Fibroblast of peridontal ligament (primary cell): ENCODE data around the gene NUBP1.
"Not testable (repeated sequence)": the region's sequence is repeated elsewhere in the genome, so short reads cannot be mapped to it uniquely, and the experiment has no call there.

Experiments used
- DNase-seq: peaks from one replicate; pipeline ENCODE4 v3.0.0-alpha.2; 2010; ENCODE audit errors: extremely low read depth

Gene NUBP1

DNA sequence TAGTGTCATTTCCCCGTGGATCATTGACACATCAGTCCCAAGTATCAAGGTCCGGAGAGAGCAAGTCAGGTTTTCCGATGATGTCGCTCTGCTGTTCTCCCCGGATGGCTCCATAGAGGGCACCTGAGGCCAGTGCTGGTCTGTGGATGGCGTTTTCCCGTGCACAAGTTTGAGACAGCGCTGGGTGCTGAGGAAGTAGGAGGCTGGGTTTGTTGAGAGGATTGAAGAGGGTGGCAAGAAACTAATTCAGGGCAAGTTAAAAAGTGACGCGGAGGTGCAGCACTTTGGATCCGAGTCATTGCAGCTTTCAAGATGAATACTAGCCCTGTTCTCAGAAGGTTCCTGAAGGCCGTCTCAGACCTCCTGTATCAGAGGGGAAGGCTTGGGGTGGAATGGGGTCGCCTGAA, 7.7 kb downstream of the NUBP1 start:
- DNase-seq: no peak

DNA sequence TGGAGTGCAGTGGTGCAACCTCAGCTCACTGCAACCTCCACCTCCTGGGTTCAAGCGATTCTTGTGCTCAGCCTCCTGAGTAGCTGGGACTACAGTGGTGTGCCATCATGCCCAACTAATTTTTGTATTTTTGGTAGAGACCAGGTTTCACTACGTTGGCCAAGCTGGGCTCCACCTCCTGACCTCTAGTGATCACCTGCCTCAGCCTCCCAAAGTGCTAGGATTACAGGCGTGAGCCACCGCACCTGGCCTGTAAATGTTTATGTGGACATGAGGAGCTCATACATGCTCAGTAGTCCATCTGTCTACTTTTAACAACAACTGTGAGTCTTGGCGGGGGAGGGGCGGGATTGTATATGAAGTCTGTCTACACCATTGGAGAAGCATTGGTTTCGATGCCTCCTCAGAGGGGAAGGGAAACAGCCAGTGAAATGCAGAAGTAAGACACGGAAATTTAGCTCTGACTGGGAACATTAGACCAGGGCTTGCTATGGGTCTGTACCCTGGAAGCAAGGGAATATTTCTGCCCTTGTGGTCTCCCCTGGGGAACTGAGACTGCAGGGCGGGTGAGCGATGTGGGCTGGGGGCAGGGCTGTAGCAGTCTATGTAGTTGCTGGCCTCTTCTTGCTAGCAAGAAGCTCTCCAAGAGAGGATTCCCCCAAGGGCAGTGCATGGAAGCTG, 9.3 kb downstream of the NUBP1 start:
- no peak for DNase-seq

DNA sequence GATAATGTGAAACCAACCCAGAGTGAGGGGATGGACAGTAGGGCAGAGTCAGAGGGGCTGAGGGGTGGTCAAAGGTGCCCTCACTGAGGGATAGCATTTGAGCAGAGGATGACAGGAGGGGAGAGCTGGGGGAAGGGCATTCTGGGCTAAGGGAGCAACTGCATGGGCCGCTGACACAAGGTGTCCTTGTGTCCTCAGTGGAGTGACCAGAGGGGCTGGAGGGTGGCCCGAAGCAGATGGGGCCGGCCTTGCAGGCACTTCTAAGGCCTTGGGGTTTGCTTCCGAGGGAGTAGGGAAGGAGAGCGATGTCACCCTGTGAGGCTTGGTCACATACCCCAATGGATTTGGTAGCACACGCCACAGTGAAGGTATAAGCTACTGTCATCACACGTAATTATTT, 10.0 kb downstream of the NUBP1 start:
- no peak for DNase-seq

DNA sequence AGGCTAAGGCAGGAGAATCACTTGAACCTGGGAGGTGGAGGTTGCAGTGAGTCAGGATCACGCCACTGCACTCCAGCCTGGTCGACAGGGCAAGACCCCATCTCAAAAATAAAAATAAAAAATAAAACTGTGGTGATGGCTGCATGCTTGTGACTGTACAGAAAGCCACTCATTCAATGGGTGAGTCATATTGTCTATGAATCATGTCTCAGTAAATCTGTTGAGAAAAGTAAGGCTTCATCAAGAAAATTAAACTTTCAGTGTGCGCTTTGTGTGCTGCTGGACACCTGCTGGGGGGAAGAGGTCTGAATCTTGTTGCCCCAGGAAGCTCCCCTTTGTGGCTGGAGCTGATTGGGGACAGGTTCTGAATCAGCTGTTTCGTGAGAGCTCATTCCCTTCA, 11.3 kb downstream of the NUBP1 start:
- peak; percentile 61 for DNase-seq

DNA sequence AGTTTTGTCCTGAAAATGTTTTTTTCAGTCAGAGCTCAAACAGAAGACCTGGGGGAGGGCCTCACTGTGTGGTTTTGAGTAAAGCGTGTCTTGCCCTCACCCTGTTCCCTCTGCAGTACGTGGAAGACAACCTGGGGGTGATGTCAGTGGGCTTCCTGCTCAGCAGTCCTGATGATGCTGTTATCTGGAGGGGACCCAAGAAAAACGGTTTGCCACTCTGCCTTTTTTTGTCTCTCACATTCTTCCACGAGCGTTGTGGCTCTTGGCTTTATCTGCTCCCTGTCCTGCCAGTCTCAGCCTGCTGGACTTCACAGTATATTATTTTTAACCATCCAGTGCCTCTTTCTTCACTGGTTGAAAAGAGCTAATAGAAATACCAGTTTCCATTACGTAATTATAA, 12.9 kb downstream of the NUBP1 start:
- DNase-seq: no peak

DNA sequence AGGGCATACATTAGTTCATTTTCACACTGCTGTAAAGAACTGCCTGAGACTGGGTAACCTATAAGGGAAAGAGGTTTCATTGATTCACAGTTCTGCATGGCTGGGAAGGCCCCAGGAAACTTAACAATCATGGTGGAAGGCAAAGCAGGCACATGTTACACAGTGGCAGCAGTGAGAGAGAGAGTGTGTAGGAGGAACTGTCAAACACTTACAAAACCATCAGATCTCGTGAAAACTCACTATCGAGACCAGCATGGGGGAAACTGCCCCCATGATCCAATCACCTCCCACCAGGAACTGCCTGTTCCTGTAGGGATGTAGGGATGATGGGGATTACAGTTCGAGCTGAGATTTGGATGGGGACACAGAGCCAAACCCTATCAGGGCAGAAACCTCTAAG, 17.2 kb downstream of the NUBP1 start:
- DNase-seq: no peak

DNA sequence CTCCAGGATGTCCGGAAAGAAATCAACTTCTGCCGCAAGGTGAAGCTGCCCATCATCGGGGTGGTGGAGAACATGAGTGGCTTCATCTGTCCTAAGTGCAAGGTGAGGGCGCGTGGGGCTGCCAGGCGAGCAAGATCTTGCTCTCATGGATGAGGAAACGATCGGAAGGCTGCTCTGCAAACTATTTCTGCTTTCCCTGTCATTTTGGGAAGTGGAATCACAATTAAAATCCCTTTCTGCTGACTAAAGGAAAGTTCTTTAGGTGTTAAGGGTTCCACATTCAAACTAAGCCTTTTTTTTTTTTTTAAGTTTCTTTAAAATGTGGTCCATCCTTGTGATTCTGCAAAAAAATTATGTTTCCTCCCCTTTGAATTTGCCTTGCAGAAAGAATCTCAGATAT, 17.7 kb downstream of the NUBP1 start:
- no peak for DNase-seq

DNA sequence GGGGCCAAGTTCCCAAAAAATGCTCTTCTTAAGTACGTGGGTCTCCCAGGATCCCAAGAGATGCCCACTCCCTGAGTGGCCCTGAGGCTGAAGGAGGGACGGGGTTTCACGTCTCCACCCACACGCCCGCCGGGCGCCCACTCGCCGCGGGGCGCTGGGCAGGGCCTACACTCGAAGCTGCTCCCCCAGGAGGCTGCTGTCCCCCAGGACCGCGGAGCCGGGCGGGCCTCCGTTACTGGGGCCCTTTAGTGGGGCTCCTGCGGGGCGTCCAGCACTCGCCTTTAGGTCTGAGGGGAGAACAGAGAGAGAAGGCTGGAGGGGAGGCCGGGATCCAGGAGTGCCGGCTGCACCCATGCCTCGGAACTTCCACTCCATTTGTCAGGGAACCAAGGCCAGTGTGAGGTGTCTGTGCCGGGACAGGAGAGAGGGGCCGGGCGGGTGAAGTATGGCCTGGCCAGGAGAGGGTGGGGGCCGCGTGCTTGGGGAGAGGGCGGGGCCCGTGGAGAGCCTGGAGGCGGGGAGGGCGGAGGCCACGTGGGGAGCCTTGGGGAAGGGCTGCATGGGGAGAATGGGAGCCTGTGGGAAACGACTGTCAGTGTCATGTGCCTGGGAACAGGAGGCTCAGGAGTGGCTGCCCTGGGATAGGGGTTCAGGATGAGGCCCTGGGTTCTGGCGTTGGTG, 18.8 kb downstream of the NUBP1 start:
- DNase-seq: no peak

DNA sequence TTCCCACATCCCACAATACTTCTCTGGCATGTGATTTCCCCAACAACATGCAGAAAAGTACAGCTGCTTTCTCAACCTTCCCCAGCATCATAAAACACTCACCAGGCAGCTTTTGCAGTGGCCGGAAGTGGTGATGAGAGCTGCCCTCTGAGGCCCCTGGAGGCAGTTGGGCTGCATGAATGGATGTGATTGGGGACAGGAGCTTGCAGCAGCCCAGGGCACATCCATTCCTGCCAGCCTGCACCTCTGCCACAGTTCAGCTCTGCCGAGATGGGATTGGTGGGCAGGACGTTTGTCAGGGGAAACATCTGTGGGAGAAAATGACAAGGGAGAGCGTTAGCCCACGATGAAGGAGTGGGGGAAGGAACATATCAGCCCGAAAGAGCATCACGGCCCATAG, 19.8 kb downstream of the NUBP1 start:
- DNase-seq: no peak

DNA sequence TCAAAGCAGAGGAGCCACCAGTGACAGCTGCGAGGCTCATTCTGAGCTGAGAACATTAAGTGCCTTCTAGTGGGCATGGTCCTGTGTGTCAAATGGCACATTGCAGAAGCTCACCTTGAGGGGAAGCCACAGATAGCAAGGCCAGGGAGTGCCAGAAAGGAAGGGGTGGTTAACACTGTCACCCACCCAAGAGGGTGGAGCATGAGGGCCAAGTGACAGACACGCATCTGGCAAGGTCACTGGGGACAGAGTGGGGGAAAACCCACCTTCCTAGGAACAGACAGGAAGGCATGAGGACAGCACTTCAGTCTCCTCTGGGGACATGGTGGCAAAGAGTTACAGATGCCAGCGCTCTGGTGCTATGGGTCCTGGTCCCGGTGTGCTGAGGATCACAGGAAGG, 22.1 kb downstream of the NUBP1 start:
- no peak for DNase-seq

DNA sequence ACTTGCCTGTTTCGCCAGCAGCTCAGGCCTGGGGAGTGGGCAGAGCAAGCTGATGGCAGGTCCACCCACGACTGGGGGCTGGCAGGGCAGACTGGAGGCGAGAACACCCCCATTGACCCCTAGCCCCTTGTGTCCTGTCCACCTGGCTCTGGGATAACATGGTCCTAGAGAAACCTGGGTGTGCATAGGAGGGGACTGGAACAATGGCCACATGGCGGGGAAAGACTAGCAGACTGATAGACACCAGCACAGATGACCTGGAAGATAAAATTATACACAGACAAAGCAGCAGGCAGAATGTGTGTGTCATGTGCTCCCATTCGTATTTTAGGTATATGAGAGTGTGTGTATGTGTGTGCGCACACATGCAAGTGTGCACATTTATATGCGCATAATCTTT, 23.5 kb downstream of the NUBP1 start:
- DNase-seq: no peak

DNA sequence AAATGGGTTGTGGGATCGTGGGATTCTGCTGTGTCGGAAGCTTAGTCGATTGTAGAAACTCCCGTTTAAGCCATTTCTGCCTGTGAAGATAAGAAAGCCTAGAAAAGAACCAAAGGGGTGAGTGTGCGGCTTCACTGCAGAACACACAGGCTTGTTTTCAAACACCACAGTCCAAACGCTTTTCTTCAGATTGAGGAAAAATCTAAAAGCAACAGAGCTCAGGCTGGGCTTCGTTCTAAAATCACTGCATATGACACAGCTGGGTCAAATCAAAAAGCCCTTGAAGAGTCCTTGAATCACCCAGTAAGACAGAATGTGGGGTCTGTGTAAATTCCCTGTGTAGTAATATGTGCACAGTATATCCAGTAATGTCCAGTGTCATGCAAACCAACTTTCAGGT, 25.7 kb downstream of the NUBP1 start:
- no peak for DNase-seq

DNA sequence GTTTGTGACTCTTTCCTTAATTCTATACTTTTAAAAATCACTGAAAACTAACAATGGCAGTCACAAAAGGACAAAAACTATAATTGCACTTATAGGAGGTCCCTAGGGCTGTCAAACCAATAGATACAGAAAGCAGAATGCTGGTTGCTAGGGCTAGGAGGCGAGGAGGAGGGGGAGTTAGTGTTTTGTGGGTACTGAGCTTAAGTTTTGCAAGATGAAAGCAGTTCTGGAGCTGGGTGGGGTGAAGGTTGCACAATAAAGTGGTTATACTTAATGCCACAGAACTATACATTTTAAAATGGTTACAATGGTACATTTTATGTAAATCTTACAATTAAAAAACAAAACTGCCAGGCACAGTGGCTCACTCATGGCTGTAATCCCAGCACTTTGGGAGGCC, 27.3 kb downstream of the NUBP1 start:
- peak; percentile 37 for DNase-seq

DNA sequence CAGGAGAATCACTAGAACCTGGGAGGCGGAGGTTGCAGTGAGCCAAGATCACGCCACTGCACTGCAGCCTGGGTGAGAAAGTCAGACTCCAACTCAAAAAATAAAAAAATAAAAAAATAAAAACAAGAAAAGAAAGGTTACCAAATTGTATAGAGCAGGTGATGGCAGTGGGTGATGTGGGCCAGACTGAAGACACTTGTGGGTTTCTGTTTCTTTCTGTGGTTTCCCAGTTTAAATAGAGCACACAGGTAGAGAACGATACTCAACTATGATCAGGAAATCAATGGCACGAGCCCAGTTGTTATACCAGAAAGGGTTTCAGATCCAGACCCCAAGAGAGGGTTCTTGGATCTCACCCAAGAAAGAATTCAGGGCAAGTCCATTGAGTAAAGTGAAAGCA, 32.6 kb downstream of the NUBP1 start:
- DNase-seq: no peak

DNA sequence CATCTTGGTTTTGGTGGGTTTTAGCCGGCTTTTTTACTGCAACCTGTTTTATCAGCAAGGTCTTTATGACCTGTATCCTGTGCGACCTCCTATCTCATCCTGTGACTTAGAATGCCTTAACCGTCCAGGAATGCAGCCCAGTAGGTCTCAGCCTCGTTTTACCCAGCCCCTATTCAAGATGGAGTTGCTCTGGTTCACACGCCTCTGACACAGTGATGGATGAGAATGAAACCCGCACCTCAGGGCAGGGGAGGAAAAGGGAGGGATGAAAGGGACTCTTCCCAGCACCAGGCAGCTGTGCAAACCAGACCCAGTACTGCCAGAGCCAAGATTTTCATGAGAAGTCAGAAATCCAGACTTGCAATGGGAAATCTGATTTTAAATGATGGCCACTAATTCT, 33.3 kb downstream of the NUBP1 start:
- not testable (repeated sequence) for DNase-seq

DNA sequence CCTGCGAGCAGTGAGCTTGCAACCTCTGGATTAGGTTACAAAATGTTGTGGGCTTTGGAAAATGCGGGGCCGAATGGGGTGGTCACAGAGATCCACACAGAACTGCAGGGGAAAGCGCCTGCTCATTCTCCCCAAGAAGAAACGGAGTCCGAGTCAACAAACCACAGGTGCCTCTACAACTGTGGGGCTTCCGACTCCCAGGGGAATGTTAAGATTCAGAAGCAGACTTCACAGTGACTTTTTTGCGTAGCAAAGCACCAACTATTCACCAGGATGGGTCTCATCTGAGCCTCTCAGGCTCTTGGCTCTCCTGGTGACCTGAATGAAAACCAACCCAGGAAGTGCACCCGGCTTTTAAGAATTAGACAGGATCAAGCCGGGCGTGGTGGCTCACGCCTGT, 33.7 kb downstream of the NUBP1 start:
- no peak for DNase-seq

DNA sequence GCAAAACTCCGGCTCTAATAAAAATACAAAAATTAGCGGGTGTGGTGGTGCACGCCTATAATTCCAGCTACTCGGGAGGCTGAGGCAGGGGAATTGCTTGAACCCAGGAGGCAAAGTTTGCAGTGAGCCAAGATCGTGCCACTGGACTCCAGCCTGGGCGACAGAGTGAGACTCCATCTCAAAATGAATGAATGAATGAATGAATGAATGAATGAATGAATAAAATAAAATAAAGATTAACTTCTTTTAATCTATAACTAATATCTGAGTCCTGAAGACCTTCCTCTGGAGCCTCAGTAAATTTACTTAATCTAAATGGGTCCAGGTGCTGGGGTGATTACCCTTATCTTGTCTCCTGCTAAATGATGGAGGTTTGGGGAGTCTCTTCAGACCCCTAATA, 36.3 kb downstream of the NUBP1 start:
- not testable (repeated sequence) for DNase-seq

DNA sequence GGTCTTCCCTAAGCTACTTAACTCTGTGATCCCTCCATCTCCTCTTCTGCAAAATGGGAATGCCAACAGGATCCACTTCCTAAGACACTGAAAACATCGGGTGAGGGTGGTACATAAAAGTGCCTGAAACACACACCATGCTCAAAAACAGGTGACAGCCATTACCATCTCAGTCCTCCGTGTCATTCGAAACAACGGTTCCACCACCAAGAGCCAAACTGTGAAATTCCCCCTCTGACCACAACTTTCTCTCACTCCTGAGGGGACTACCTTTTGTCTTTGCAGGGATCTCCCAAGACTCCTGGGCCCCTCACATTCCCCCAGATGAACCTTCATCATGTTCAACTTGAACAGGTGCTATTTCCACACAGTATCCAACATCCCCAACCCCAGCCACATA, 37.0 kb downstream of the NUBP1 start:
- DNase-seq: no peak

DNA sequence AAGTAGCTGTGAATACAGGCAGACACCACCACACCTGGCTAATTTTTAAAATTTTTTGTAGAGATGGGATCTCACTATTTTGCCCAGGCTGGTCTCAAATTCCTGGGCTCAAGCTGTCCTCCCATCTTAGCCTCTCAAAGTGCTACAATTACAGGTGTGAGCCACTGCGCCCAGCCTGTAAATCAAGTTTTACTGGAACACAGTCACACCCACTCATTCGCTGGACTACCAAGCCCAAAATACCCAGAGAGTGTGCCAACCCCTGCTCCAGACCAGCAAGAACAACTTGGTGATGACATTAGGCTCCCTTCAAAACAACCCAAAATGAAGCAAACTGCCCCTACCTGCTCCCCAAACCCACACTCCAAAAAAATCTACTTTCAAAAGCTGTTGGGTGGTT, 39.0 kb downstream of the NUBP1 start:
- DNase-seq: no peak

DNA sequence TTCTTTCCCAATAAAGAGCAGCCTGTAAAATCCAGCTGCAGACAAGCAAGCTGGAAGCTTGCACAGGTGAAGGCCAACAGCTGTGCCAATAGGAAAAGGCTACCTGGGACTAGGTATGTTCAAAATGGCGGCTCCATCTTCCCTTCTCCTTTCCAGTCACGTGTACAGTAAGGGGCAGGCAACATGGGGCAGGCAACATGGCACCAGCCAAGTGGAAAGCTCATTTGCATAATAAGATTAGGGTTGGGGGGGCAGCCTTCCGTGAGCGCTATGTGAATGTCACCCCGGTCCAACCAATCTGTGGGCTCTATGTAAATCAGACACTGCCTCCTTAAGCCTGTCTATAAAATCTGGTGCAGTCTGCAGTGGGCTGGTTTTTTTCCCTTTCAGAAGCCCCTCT, 43.7 kb downstream of the NUBP1 start:
- no peak for DNase-seq

DNA sequence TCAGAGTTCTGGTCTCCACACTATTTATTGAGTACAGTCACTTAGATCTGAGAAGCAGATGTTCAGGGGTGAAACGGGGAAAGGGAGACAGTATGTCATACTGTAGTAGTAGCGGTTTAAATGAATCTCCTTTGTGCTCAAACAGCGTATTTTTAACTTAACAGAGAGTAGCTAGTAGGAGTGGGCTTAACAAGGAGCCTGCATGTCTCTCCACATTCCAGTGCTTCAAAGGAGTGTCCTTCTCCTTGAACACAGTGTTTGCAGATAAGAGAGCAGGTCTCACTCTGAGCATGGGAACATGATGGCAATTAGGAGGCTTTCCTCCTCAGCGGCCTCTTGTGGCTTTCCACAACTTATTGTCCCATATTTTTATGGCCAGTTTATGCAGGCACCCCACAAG, 45.0 kb downstream of the NUBP1 start:
- not testable (repeated sequence) for DNase-seq

DNA sequence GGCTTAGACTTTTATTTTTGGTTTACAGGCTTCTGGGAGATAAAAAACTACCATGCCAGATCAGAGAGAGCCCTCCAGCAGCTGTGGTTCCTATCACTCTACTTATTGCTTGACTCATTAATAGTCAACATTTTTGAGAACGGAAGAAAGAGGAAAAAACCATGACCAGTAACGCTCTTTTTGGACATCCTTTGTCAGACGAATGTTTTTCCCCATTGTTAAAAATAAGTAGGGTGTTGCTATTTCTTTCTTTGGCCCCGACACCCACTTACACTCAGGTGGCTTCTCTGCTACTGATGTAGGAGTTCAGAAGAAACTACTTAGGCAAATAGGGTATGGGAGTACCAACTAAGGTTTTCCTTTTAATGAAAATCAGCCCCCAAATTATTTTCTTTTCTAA, 47.4 kb downstream of the NUBP1 start:
- DNase-seq: no peak

DNA sequence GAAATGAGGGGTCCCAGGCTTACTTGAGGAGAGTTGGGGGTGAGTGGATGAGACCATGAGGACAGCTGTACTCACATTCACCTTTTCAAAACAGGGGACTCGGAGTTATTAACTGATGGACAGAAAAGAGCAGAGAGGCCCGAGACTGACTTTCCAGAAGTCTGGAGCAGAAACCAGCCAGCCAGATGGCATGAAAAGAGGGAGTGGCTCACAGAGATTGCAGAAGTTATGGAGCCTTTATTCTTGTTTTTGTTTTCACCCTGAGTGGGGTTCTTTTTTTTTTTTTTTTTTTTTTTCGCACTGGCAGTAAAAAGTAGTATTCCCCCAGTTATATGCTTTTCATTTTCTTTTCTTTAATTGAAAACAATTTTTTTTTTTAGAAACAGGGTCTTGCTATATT, 56.1 kb downstream of the NUBP1 start:
- no peak for DNase-seq

DNA sequence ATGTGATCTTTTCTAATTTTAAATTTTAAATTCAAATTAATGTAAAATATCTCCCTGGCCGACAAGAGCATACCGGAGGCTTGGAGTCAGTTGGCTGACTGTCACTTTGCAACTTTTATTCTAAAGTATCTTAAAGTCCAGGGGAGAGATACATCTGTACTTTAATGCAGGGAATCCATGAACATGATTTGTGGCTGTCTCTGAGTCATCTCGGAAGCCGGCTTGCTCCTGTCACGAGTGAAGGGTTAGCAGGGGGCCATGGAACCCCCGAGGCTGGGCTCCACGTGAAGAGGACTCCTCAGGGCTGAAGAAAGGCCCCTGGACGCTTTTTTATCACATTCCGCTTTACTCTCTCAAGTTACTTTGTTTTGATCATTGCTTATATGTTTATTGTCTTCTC, 61.7 kb downstream of the NUBP1 start:
- no peak for DNase-seq
